Esophagus muscularis mucosa (tissue), 3 donors: ENCODE measurements around the gene EEF1E1.

Source experiments
- POLR2A ChIP-seq: fragments of 450-650 bp; IDR thresholded peaks from one replicate; pipeline ENCODE4 v1.6.1; 2017; ENCODE audit warnings: antibody characterized with exemption, moderate library complexity, mild to moderate bottlenecking, low read depth
- TF ChIP-seq, protein P1 (sequence below), 3 experiments: fragments of 200-600 bp in 2 of 3; fragments of 450-650 bp in 1 of 3; sonication (generic) in 2 of 3; IDR thresholded peaks; one replicate each; pipeline ENCODE4 v1.5.1; 2017 to 2019; ENCODE audit warnings: antibody characterized with exemption in 3 of 3, mild to moderate bottlenecking in 2 of 3, moderate library complexity in 1 of 3

- TF ChIP-seq, protein P1, sequence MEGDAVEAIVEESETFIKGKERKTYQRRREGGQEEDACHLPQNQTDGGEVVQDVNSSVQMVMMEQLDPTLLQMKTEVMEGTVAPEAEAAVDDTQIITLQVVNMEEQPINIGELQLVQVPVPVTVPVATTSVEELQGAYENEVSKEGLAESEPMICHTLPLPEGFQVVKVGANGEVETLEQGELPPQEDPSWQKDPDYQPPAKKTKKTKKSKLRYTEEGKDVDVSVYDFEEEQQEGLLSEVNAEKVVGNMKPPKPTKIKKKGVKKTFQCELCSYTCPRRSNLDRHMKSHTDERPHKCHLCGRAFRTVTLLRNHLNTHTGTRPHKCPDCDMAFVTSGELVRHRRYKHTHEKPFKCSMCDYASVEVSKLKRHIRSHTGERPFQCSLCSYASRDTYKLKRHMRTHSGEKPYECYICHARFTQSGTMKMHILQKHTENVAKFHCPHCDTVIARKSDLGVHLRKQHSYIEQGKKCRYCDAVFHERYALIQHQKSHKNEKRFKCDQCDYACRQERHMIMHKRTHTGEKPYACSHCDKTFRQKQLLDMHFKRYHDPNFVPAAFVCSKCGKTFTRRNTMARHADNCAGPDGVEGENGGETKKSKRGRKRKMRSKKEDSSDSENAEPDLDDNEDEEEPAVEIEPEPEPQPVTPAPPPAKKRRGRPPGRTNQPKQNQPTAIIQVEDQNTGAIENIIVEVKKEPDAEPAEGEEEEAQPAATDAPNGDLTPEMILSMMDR (IDR thresholded peaks at IDR 0.05): no peak
- TF ChIP-seq POLR2A: no peak
Observed at GRCh38 chr6:8130399-8130798, 28.1 kb upstream of the EEF1E1 start.
